H1 (cell line): Measurements from ENCODE around the gene ZNRF2.

Source experiments
- CTCF ChIP-seq, 3 experiments: IDR thresholded peaks; 1 replicate in 2 of 3; 2 replicates in 1 of 3; pipeline versions ENCODE4 v1.5.1 to v1.6.1; 2011; ENCODE audit warnings: low read length in 3 of 3, mild to moderate bottlenecking in 3 of 3, inconsistent platforms in 2 of 3, low read depth in 1 of 3, moderate library complexity in 1 of 3; ENCODE audit not compliant: insufficient read depth in 1 of 3; ENCODE audit errors: control extremely low read depth in 1 of 3
- EGR1 ChIP-seq: IDR thresholded peaks from 2 replicates; pipeline ENCODE4 v1.6.1; 2011; ENCODE audit warnings: low read depth, low read length, borderline replicate concordance
- EZH2 ChIP-seq: fragments of 200-600 bp; sonication (generic); IDR thresholded peaks from 2 replicates; pipeline ENCODE4 v1.7.1; 2012; ENCODE audit warnings: low read depth, mild to moderate bottlenecking, moderate library complexity, low read length, inconsistent platforms; ENCODE audit not compliant: severe bottlenecking
- KDM1A ChIP-seq: fragments of 200-600, 300-600 bp; sonication (generic); IDR thresholded peaks from 2 replicates; pipeline ENCODE4 v1.7.1; 2016; ENCODE audit warnings: mild to moderate bottlenecking, low read length, borderline replicate concordance
- MAX ChIP-seq: IDR thresholded peaks from 2 replicates; pipeline ENCODE4 v1.6.1; 2012; ENCODE audit warnings: inconsistent platforms
- POLR2AphosphoS5 ChIP-seq: IDR thresholded peaks from 2 replicates; pipeline ENCODE4 v1.6.1; 2011; ENCODE audit warnings: low read depth, low read length
- RAD21 ChIP-seq, 2 experiments: IDR thresholded peaks in 1 of 2; conservative IDR thresholded peaks in 1 of 2; 2 replicates each; pipeline ENCODE4 v1.6.1; 2011; ENCODE audit warnings: low read depth in 2 of 2, low read length in 2 of 2, improper control_type of control experiment in 1 of 2, inconsistent platforms in 1 of 2, mild to moderate bottlenecking in 1 of 2, moderate library complexity in 1 of 2
- RNF2 ChIP-seq: fragments of 200-900, 300-1000 bp; sonication (generic); IDR thresholded peaks from 2 replicates; pipeline ENCODE4 v1.7.1; 2016; ENCODE audit warnings: borderline replicate concordance, low read depth, mild to moderate bottlenecking, antibody characterized with exemption, low read length; ENCODE audit not compliant: poor library complexity, severe bottlenecking; ENCODE audit errors: missing control alignments
- RXRA ChIP-seq: IDR thresholded peaks from 2 replicates; pipeline ENCODE4 v1.6.1; 2011; ENCODE audit warnings: low read depth, mild to moderate bottlenecking, low read length, moderate library complexity; ENCODE audit not compliant: insufficient read depth
- SP1 ChIP-seq: IDR thresholded peaks from 2 replicates; pipeline ENCODE4 v1.6.1; 2011; ENCODE audit warnings: low read depth, low read length
- ZNF274 ChIP-seq: IDR thresholded peaks from 2 replicates; pipeline ENCODE4 v1.7.0; 2012; ENCODE audit warnings: low read length, borderline replicate concordance; ENCODE audit errors: extremely low read depth

- TF ChIP-seq CTCF (IDR thresholded peaks at IDR 0.05; ENCODE audit: control extremely low read depth in 1 of 3, insufficient read depth in 1 of 3, low read depth in 1 of 3, low read length in 3 of 3) (no peak), EZH2 (no peak), POLR2AphosphoS5 (no peak), MAX (no peak), RAD21 (IDR thresholded peaks at IDR 0.05 in 1 of 2, conservative IDR thresholded peaks at IDR 0.05 in 1 of 2; ENCODE audit: low read depth in 2 of 2, low read length in 2 of 2) (no peak), RNF2 (no peak), SP1 (no peak), KDM1A (no peak), EGR1 (no peak), RXRA (no peak), ZNF274 (no peak)
Observed at GRCh38 chr7:30359957-30360356, 75.6 kb downstream of the ZNRF2 start.
